H1 (cell line): ENCODE measurements around the gene FBXO17.

Source experiments
- ATF3 ChIP-seq: IDR thresholded peaks from 2 replicates; pipeline ENCODE4 v1.6.1; 2011; ENCODE audit warnings: low read depth, mild to moderate bottlenecking, low read length; ENCODE audit not compliant: insufficient read depth
- EP300 ChIP-seq, 2 experiments: IDR thresholded peaks; 1 replicate in 1 of 2; 2 replicates in 1 of 2; pipeline ENCODE4 v1.6.1; 2011 to 2012; ENCODE audit warnings: low read depth in 2 of 2, low read length in 2 of 2, mild to moderate bottlenecking in 2 of 2, borderline replicate concordance in 1 of 2, inconsistent platforms in 1 of 2, moderate library complexity in 1 of 2
- TF ChIP-seq, protein P1 (sequence below), 3 experiments: IDR thresholded peaks; 1 replicate in 2 of 3; 2 replicates in 1 of 3; pipeline versions ENCODE4 v1.5.1 to v1.6.1; 2011; ENCODE audit warnings: low read length in 3 of 3, mild to moderate bottlenecking in 3 of 3, inconsistent platforms in 2 of 3, low read depth in 1 of 3, moderate library complexity in 1 of 3; ENCODE audit not compliant: insufficient read depth in 1 of 3; ENCODE audit errors: control extremely low read depth in 1 of 3

DNA sequence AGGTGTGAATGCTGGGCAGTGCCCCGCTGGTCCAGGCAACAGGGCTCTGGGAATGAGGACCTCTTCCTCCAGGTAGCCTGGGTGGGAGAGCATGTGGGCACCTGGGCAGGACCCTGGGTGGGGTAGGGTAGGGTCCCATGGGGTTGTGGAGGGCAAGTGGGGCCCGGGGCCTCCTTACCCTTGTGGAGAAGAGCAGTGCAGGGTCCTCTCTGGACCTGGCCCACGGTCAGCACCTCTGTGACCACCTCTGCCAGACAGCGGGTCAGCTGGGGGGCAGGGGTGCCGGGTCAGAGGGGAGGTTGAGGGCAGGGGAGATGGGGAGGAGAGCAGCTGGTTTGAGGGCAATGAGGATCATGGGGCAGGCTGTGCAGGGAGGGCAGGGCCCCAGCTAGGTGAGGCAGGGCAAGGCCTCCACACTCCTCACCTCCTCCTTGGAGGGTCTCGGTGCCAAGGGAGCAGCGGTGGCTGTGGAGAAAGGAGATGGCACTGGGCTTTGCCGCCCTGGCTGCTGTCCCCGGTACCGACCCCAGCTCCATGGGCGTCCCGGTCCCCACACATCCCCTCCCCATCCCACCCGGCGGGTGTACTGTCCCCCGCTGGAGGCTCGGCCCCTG, 64.0 kb downstream of the FBXO17 start:
- TF ChIP-seq, protein P1, sequence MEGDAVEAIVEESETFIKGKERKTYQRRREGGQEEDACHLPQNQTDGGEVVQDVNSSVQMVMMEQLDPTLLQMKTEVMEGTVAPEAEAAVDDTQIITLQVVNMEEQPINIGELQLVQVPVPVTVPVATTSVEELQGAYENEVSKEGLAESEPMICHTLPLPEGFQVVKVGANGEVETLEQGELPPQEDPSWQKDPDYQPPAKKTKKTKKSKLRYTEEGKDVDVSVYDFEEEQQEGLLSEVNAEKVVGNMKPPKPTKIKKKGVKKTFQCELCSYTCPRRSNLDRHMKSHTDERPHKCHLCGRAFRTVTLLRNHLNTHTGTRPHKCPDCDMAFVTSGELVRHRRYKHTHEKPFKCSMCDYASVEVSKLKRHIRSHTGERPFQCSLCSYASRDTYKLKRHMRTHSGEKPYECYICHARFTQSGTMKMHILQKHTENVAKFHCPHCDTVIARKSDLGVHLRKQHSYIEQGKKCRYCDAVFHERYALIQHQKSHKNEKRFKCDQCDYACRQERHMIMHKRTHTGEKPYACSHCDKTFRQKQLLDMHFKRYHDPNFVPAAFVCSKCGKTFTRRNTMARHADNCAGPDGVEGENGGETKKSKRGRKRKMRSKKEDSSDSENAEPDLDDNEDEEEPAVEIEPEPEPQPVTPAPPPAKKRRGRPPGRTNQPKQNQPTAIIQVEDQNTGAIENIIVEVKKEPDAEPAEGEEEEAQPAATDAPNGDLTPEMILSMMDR (IDR thresholded peaks at IDR 0.05; ENCODE audit: control extremely low read depth in 1 of 3, insufficient read depth in 1 of 3, low read depth in 1 of 3, low read length in 3 of 3), result no peak
- no peak for TF ChIP-seq EP300 (IDR thresholded peaks at IDR 0.05; ENCODE audit: borderline replicate concordance in 1 of 2, low read depth in 2 of 2, low read length in 2 of 2)
- TF ChIP-seq ATF3, result no peak
